NCI-H774 (cell line): ENCODE results near the gene FBXO34.
"Not testable (repeated sequence)": the region's sequence is repeated elsewhere in the genome, so short reads cannot be mapped to it uniquely, and the experiment has no call there.

Experiments used
- DNase-seq: peaks from one replicate; lab custom pipeline; 2025; lab: John Stamatoyannopoulos, UW

Gene FBXO34

GRCh38 chr14:55383056-55383466 is 111.8 kb downstream of the FBXO34 start:
- not testable (repeated sequence) for DNase-seq

GRCh38 chr14:55383541-55384140 is 112.4 kb downstream of the FBXO34 start:
- DNase-seq, result no peak

DNA sequence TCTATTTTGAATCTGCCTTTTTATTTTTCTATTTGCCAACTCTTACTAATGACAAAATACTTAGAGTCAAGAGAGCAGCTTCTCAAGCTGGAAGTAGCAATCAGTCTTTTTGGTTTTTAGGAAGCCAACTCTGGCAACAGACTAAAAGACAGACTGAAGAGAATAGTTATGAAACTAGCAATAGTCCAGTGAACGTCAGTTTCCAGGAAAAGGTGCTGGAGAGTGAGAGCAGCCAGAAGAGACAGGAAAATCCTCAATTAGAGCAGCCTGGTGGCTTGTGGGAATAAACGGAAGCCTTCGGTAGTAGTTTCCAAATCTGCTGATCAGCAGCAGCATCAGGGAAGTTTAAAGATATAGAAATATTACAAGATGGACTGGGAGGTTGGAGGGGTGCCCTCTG is 113.3 kb downstream of the FBXO34 start:
- no peak for DNase-seq

GRCh38 chr14:55386037-55386808 is 115.0 kb downstream of the FBXO34 start:
- DNase-seq, result no peak

GRCh38 chr14:55387121-55387520 is 115.9 kb downstream of the FBXO34 start:
- no peak for DNase-seq

- no peak for DNase-seq
Observed at GRCh38 chr14:55388160-55388559, 116.9 kb downstream of the FBXO34 start.

DNA sequence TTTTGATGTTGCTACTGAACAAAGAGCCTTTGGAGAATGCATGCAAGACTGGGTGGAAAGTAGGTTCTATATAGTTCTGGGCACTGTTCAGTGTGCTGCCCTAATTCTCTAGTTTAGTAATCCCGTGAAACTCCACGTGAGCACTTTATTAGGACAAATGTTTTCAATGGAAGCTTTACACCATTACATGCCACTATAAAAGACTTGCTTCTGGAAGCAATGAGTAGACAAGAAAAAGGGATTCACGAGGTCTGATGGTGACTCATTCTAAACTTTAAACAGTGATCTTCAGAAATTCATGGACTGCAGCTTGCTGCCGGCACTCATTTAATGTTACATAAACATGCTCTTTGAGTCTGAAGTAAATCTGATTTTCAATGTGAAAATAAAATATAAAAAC is 118.1 kb downstream of the FBXO34 start:
- DNase-seq, result no peak

DNA sequence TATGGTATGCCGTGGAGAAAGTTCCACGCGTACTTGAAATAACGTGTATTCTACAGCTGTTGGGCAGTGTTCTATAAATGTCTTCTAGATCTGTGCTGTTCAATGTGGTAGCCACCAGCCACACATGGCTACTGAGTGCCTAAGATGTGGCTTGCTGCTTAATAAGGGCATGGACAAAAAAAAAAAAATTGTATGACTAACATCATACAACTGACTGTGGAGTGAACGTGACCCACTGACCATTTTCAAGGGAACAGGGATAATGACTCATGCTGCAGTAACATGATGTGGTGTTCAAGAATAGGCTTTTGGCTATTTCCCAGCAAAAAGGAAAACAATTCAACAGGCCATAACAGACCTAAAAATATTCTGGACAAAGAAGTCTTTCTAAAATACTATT is 127.5 kb downstream of the FBXO34 start:
- no peak for DNase-seq

DNA sequence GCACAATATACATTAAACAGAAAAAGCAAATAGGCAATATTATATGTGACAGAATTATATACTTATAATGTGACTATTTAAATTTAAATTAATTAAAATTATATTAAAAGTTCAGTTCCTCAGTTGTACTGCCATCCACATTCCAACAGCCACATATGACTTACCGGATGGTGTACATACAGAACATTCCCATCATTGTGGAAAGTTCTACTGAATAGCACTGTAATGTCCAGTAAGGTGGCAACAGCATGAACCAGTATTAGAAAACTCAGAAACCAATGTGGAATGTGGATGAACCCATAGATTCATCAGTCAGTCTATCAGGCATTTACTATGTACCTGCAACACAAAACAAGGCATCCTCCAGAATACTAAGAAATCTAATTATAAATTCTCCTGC is 128.0 kb downstream of the FBXO34 start:
- no peak for DNase-seq

- DNase-seq, result no peak
Observed at GRCh38 chr14:55399852-55400251, 128.6 kb downstream of the FBXO34 start.

DNA sequence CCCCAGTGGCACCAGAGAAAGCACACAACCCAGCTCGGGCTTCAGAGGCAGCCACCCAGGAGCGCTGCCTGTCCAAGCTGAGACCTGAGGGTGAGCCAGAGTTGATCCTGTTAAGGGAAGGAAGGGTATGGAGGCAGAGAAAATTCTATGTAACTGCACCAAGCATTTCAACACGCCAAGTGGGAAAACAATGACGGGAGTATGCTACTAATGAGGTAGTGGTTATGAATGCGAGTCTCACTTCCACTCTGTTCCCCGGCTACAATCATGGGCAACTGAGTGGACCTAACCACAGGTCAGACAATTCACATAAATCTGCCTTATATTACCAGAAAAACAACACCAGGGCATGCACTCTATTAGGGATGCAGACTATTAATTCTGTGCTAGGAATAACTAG is 130.5 kb downstream of the FBXO34 start:
- no peak for DNase-seq
